ENCODE data around the gene PKP2.

PKP2 gene

GRCh38 chr12:32859389-32859788 is 37.2 kb downstream of the PKP2 start:
- no peak overlapping the region for H2BK12ac ChIP-seq (ENCODE audit: low read length)
- WGBS (ENCODE audit: extremely low coverage, insufficient coverage, insufficient read length) = no CpG with 5 or more reads among the region's 1 CpG
- H3K36me3 ChIP-seq (ENCODE audit: control insufficient read depth in 1 of 2, insufficient read depth in 2 of 2, low read length in 2 of 2) = peaks cover 2 to 5% of the 10 kb centered on the region in 2 experiments
- H2AK5ac ChIP-seq (ENCODE audit: low read length) = no peak overlapping the region
- no peak overlapping the region for H2BK5ac ChIP-seq (ENCODE audit: low read depth, low read length, poor library complexity)
- H2AFZ ChIP-seq (ENCODE audit: insufficient read depth, low read length, poor library complexity) = no peak overlapping the region
- H3K4me2 ChIP-seq (ENCODE audit: low read length) = no peak overlapping the region
- no peak overlapping the region for H3K4me3 ChIP-seq (ENCODE audit: low read depth, low read length)
- no peak overlapping the region for H4K91ac ChIP-seq (ENCODE audit: low read depth, low read length)
- no peak overlapping the region for H2BK120ac ChIP-seq (ENCODE audit: insufficient read depth, low read length, poor library complexity)
- H3K79me2 ChIP-seq (ENCODE audit: control insufficient read depth, insufficient read depth, low read length, poor library complexity) = peaks cover 5% of the 10 kb centered on the region
- DNase-seq = no peak
- no peak overlapping the region for H3K14ac ChIP-seq (ENCODE audit: low read length)
- no peak overlapping the region for H3K4ac ChIP-seq (ENCODE audit: low read depth, low read length)
- no peak overlapping the region for H3K23ac ChIP-seq (ENCODE audit: low read length)
- H3K18ac ChIP-seq (ENCODE audit: low read length) = no peak overlapping the region
- no peak overlapping the region for H4K12ac ChIP-seq (ENCODE audit: low read depth, low read length)
- H3K9ac ChIP-seq (ENCODE audit: low read length) = no peak overlapping the region
- no peak overlapping the region for H4K8ac ChIP-seq (ENCODE audit: low read depth, low read length)
- peaks cover 3 to 4% of the 10 kb centered on the region in 2 experiments for H3K4me1 ChIP-seq (ENCODE audit: control insufficient read depth in 1 of 2, insufficient read depth in 2 of 2, low read length in 2 of 2)
- H3K27me3 ChIP-seq (ENCODE audit: insufficient read depth, low read length) = no peaks in the 10 kb centered on the region
- H3K27ac ChIP-seq (ENCODE audit: low read depth, low read length) = no peak overlapping the region
- no peaks in the 10 kb centered on the region for H3K79me1 ChIP-seq (ENCODE audit: low read length)
- H3K9me3 ChIP-seq (ENCODE audit: insufficient read depth, low read depth, low read length) = no peaks in the 10 kb centered on the region

GRCh38 chr12:32854716-32855115 is 41.9 kb downstream of the PKP2 start:
- no peak overlapping the region for H2BK5ac ChIP-seq (ENCODE audit: low read depth, low read length, poor library complexity)
- no peak overlapping the region for H3K14ac ChIP-seq (ENCODE audit: low read length)
- peak overlapping the region; percentile 76 for H2BK12ac ChIP-seq (ENCODE audit: low read length)
- no peak overlapping the region for H2AK5ac ChIP-seq (ENCODE audit: low read length)
- no peaks in the 10 kb centered on the region for H3K79me1 ChIP-seq (ENCODE audit: low read length)
- DNase-seq = no peak
- H3K4me1 ChIP-seq (ENCODE audit: control insufficient read depth in 1 of 2, insufficient read depth in 2 of 2, low read length in 2 of 2) = peaks cover 3 to 4% of the 10 kb centered on the region in 2 experiments
- no peak overlapping the region for H3K4me3 ChIP-seq (ENCODE audit: low read depth, low read length)
- H4K8ac ChIP-seq (ENCODE audit: low read depth, low read length) = peak overlapping the region; percentile 54
- no peaks in the 10 kb centered on the region for H3K9me3 ChIP-seq (ENCODE audit: insufficient read depth, low read depth, low read length)
- H4K12ac ChIP-seq (ENCODE audit: low read depth, low read length) = no peak overlapping the region
- H3K27ac ChIP-seq (ENCODE audit: low read depth, low read length) = no peak overlapping the region
- H3K4me2 ChIP-seq (ENCODE audit: low read length) = no peak overlapping the region
- peaks cover 8% of the 10 kb centered on the region in 2 experiments for H3K36me3 ChIP-seq (ENCODE audit: control insufficient read depth in 1 of 2, insufficient read depth in 2 of 2, low read length in 2 of 2)
- WGBS (ENCODE audit: extremely low coverage, insufficient coverage, insufficient read length) = no CpG with 5 or more reads among the region's 1 CpG
- H2AFZ ChIP-seq (ENCODE audit: insufficient read depth, low read length, poor library complexity) = no peak overlapping the region
- H3K9ac ChIP-seq (ENCODE audit: low read length) = no peak overlapping the region
- peak overlapping the region; percentile 62 for H3K4ac ChIP-seq (ENCODE audit: low read depth, low read length)
- H3K18ac ChIP-seq (ENCODE audit: low read length) = no peak overlapping the region
- no peak overlapping the region for H4K91ac ChIP-seq (ENCODE audit: low read depth, low read length)
- H3K27me3 ChIP-seq (ENCODE audit: insufficient read depth, low read length) = no peaks in the 10 kb centered on the region
- no peak overlapping the region for H3K23ac ChIP-seq (ENCODE audit: low read length)
- no peak overlapping the region for H2BK120ac ChIP-seq (ENCODE audit: insufficient read depth, low read length, poor library complexity)
- H3K79me2 ChIP-seq (ENCODE audit: control insufficient read depth, insufficient read depth, low read length, poor library complexity) = peaks cover 5% of the 10 kb centered on the region

DNA sequence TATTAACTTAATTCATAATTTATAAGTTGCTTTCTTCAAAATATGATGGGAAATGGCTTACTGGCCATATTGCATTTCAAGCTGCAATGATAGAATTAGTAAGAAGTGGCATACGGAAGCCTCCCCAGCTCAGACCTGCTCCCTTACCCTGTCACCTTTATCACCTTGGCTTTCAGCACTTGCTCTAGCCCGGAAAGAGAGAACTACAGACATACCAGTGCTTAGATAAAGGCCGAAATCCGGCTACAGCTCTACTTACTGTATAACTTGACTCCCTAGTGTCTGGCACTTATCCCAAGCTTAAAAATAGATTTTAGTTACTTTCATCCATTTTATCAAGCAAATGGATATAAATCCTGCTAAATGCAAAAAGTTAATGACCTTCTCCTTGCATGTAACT is 42.5 kb downstream of the PKP2 start:
- Histone ChIP-seq H3K4me3 (ENCODE audit: low read depth, low read length) (no peak overlapping the region), H2AFZ (ENCODE audit: insufficient read depth, low read length, poor library complexity) (no peak overlapping the region), H3K9ac (ENCODE audit: low read length) (no peak overlapping the region), H4K12ac (ENCODE audit: low read depth, low read length) (no peak overlapping the region), H3K9me3 (ENCODE audit: insufficient read depth, low read depth, low read length) (no peaks in the 10 kb centered on the region), H2BK120ac (ENCODE audit: insufficient read depth, low read length, poor library complexity) (no peak overlapping the region), H3K36me3 (ENCODE audit: control insufficient read depth in 1 of 2, insufficient read depth in 2 of 2, low read length in 2 of 2) (peaks cover 11 to 12% of the 10 kb centered on the region in 2 experiments), H4K8ac (ENCODE audit: low read depth, low read length) (no peak overlapping the region), H3K79me2 (ENCODE audit: control insufficient read depth, insufficient read depth, low read length, poor library complexity) (peaks cover 5% of the 10 kb centered on the region), H3K4me2 (ENCODE audit: low read length) (no peak overlapping the region), H3K4ac (ENCODE audit: low read depth, low read length) (no peak overlapping the region), H3K23ac (ENCODE audit: low read length) (no peak overlapping the region), H2BK12ac (ENCODE audit: low read length) (no peak overlapping the region), H3K27ac (ENCODE audit: low read depth, low read length) (no peak overlapping the region), H3K14ac (ENCODE audit: low read length) (no peak overlapping the region), H2BK5ac (ENCODE audit: low read depth, low read length, poor library complexity) (no peak overlapping the region), H3K27me3 (ENCODE audit: insufficient read depth, low read length) (no peaks in the 10 kb centered on the region), H3K79me1 (ENCODE audit: low read length) (no peaks in the 10 kb centered on the region), H3K4me1 (ENCODE audit: control insufficient read depth in 1 of 2, insufficient read depth in 2 of 2, low read length in 2 of 2) (peaks cover 3 to 4% of the 10 kb centered on the region in 2 experiments), H3K18ac (ENCODE audit: low read length) (no peak overlapping the region), H4K91ac (ENCODE audit: low read depth, low read length) (no peak overlapping the region), H2AK5ac (ENCODE audit: low read length) (no peak overlapping the region)
- DNase-seq = no peak
- WGBS (ENCODE audit: extremely low coverage, insufficient coverage, insufficient read length) = no CpG with 5 or more reads among the region's 4 CpGs

DNA sequence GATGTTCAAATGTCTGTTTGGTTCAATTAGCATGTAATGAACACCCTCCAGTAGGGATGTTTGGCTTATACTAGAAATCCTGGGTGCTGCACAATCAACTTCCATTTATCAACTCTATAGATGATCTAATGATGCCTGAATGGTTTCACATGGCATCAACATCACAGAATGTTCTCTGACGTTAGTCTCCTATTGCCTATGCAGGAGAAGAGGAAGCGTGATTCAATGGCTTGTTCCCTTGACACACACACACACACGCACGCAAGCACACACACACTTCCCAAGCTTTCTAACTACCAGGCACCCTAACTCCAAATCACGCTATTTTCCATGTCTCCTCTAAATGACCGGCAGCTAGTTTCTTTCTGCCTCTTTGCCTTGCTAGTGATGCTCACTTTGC is 49.3 kb downstream of the PKP2 start:
- Histone ChIP-seq H2AK5ac (ENCODE audit: low read length) (no peak overlapping the region), H3K9me3 (ENCODE audit: insufficient read depth, low read depth, low read length) (no peaks in the 10 kb centered on the region), H3K4ac (ENCODE audit: low read depth, low read length) (no peak overlapping the region), H3K27ac (ENCODE audit: low read depth, low read length) (no peak overlapping the region), H3K79me1 (ENCODE audit: low read length) (peaks cover 2% of the 10 kb centered on the region), H4K12ac (ENCODE audit: low read depth, low read length) (no peak overlapping the region), H3K36me3 (ENCODE audit: control insufficient read depth in 1 of 2, insufficient read depth in 2 of 2, low read length in 2 of 2) (peaks cover 20 to 30% of the 10 kb centered on the region in 2 experiments), H2AFZ (ENCODE audit: insufficient read depth, low read length, poor library complexity) (no peak overlapping the region), H4K8ac (ENCODE audit: low read depth, low read length) (no peak overlapping the region), H2BK120ac (ENCODE audit: insufficient read depth, low read length, poor library complexity) (no peak overlapping the region), H3K18ac (ENCODE audit: low read length) (no peak overlapping the region), H2BK12ac (ENCODE audit: low read length) (no peak overlapping the region), H3K27me3 (ENCODE audit: insufficient read depth, low read length) (no peaks in the 10 kb centered on the region), H3K14ac (ENCODE audit: low read length) (no peak overlapping the region), H3K23ac (ENCODE audit: low read length) (no peak overlapping the region), H2BK5ac (ENCODE audit: low read depth, low read length, poor library complexity) (no peak overlapping the region), H3K79me2 (ENCODE audit: control insufficient read depth, insufficient read depth, low read length, poor library complexity) (no peaks in the 10 kb centered on the region), H3K4me2 (ENCODE audit: low read length) (no peak overlapping the region), H3K4me1 (ENCODE audit: control insufficient read depth in 1 of 2, insufficient read depth in 2 of 2, low read length in 2 of 2) (peaks cover 0 to 2% of the 10 kb centered on the region in 2 experiments), H3K4me3 (ENCODE audit: low read depth, low read length) (no peak overlapping the region), H3K9ac (ENCODE audit: low read length) (no peak overlapping the region), H4K91ac (ENCODE audit: low read depth, low read length) (no peak overlapping the region)
- no peak for DNase-seq
- WGBS (ENCODE audit: extremely low coverage, insufficient coverage, insufficient read length) = 100% methylated on average over 3 of the region's 6 CpGs
